Small intestine (tissue), 7 donors: ENCODE data around the gene FRMPD3. TPM values are rescaled to one million over a fixed set of nuclear protein-coding genes. Genes with fewer than 3 reads are reported as not detected.
"Not testable (repeated sequence)": the region's sequence is repeated elsewhere in the genome, so short reads cannot be mapped to it uniquely, and the experiment has no call there.

Experiments
- DNase-seq, 2 donors: peaks; one replicate each; pipeline versions ENCODE4 v3.0.0 to v3.0.0-alpha.2; 2013
- FAIRE-seq: peaks from 2 replicates; lab custom pipeline; 2012; peaks lifted over from hg19 to GRCh38; lab: Jason Lieb, UNC
- H3K27ac ChIP-seq, 3 donors: one replicate each; pipeline ENCODE4 v1.5.1; 2013; ENCODE audit warnings: low read length in 2 of 3, mild to moderate bottlenecking in 2 of 3, control low read depth in 1 of 3, inconsistent platforms in 1 of 3, low read depth in 1 of 3, moderate library complexity in 1 of 3
- H3K27me3 ChIP-seq, 3 donors: one replicate each; pipeline ENCODE4 v1.6.1; 2013; ENCODE audit warnings: low read length in 3 of 3, inconsistent platforms in 1 of 3; ENCODE audit not compliant: control insufficient read depth in 3 of 3, insufficient read depth in 3 of 3
- H3K36me3 ChIP-seq, 3 donors: one replicate each; pipeline ENCODE4 v1.6.1; 2013; ENCODE audit warnings: low read length in 3 of 3, inconsistent platforms in 1 of 3, low read depth in 1 of 3, mild to moderate bottlenecking in 1 of 3, moderate library complexity in 1 of 3; ENCODE audit not compliant: control insufficient read depth in 3 of 3, insufficient read depth in 2 of 3
- H3K4me1 ChIP-seq, 3 donors: one replicate each; pipeline ENCODE4 v1.6.1; 2013; ENCODE audit warnings: low read length in 2 of 3, inconsistent platforms in 1 of 3, low read depth in 1 of 3, mild to moderate bottlenecking in 1 of 3, moderate library complexity in 1 of 3; ENCODE audit not compliant: control insufficient read depth in 3 of 3, insufficient read depth in 2 of 3
- H3K4me3 ChIP-seq, 3 donors: one replicate each; pipeline ENCODE4 v1.5.1; 2013; ENCODE audit warnings: low read length in 3 of 3, control low read depth in 1 of 3, inconsistent platforms in 1 of 3, low read depth in 1 of 3, mild to moderate bottlenecking in 1 of 3, moderate library complexity in 1 of 3
- H3K9me3 ChIP-seq, 2 donors: one replicate each; pipeline ENCODE4 v1.6.1; 2013; ENCODE audit warnings: low read depth in 1 of 2, low read length in 1 of 2; ENCODE audit not compliant: control insufficient read depth in 2 of 2, insufficient read depth in 1 of 2
- WGBS, 3 donors: extraction: QIAGEN DNeasy Blood & Tissue Kit; methylation state at CpG; one replicate each; pipeline ENCODE4 v1.1.7; 2013; 5-methylcytosine and 5-hydroxymethylcytosine counted together
- polyA plus RNA-seq, 4 donors: library from polyadenylated mRNA; stranded (reverse) in 3 of 4; unstranded in 1 of 4; fragments of 200-250 nt in 3 of 4; fragments of 120-200 nt in 1 of 4; gene quantifications; one replicate each; pipeline versions ENCODE4 v1.2.1 to v1.2.3, GENCODE V29; 2013
- donor health status: healthy with polysubstance abuse.
- donor health status: control.
- donor health status: control.
- donor health status: Bipolar disorder and iron deficiency.
- donor health status: healthy.

The FRMPD3 gene
- polyA plus RNA-seq, 4 donors = 0.10 to 0.41 TPM; not detected in 2

DNA sequence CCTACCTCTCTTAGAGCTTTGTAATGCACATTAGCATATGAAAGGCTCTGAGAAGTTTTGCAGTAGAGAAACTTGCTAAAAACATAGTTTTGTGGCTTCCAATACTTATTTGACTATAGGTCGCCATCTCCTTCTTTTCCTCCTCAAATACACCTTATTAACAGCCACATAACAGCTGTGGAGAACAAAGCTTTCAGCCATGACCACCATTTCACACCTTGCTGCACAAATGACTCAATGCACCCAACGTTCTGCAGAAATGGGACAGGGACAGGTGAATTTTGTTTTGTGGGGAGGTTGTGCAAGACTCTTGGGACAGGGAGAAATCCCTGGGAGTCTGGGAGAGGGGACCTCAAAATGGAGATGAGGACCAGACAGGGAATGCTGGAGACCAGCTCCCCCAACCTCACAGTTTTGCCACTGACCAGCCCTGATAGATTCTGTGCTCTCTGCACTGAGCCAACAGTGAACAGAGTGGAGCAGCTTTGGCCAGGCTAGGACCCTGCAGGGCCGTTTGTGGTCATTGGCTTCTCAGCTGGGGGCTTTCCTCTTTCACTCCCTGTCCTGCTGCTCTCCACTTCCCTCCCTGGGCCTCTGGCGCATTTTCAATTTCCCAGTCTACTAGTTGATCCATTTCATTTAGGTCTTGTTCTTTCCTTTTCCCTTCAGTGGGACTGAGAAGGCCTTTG, 16.6 kb downstream of the FRMPD3 start:
- DNase-seq (no peak), FAIRE-seq (no peak)
- Histone ChIP-seq H3K36me3 (no peaks in the 10 kb centered on the region), H3K27me3 (no peaks in the 10 kb centered on the region), H3K4me3 (no peak overlapping the region), H3K4me1 (no peaks in the 10 kb centered on the region), H3K27ac (no peak overlapping the region), H3K9me3 (no peaks in the 10 kb centered on the region)
- 49 to 58% (median 52%) methylated on average over 4 of the region's 4 CpGs for WGBS, 3 donors

DNA sequence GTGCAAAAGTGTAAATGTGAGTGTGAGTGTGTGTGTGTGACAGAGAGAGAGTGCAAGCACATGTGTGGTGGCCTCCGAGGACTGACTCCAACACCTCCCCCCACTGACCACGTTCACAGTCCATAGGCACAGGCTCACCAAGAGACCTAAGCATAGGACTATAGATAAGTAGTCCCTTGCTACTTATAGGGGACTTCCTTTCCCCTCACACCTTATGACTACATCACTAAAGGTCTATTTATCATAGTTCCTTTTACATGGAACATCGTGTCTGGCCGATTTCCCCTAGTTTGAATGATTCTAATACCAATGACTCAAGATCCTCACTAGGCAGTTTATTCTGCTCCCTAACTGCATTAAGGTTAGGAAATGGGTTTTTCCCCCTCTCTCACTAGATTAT, 17.8 kb downstream of the FRMPD3 start:
- no peak overlapping the region for H3K4me3 ChIP-seq
- no peaks in the 10 kb centered on the region for H3K36me3 ChIP-seq
- FAIRE-seq (no peak), DNase-seq (no peak)
- H3K4me1 ChIP-seq = no peaks in the 10 kb centered on the region
- H3K27ac ChIP-seq = no peak overlapping the region
- H3K27me3 ChIP-seq = no peaks in the 10 kb centered on the region
- 60 to 82% (median 68%) methylated on average over 4 of the region's 4 CpGs for WGBS, 3 donors
- no peaks in the 10 kb centered on the region for H3K9me3 ChIP-seq

DNA sequence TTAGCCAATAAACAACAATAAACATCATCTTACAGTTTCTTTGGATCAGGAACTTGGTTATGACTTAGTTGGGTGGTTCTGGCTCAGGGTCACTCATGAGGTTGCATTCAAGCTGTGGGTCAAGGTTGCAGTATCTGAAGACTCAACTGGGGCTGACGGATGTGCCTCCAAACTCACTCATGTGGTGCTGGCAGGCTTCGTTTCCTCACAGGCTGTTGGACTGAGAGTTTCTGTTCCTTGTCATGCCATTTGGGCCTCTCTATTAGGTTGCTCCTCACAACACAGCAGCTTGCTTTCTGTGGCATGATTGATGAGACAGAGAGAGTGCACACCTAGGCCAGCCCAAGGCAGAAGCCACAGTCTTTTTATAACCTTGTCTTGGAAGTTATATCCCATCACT, 20.7 kb downstream of the FRMPD3 start:
- H3K4me1 ChIP-seq = no peaks in the 10 kb centered on the region

DNA sequence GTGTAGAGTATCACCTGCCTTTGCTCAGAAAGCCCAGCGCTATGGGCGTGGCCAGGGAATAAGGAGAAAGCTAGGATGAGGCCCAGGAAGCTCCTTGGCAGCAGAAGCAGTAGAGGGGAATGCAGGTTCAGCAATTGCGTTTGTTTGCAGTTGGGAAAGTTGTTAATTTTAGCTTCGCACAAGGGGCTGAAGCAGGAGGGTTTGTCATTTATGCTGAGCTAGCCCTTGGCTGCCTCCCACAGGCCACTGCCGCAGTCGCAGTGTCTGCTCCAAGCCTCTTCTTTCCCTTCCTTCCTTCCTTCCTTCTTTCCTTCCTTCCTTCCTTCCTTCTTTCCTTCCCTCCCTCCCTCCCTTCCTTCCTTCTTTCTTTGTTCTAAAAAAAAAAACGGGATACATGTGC, 21.5 kb downstream of the FRMPD3 start:
- no peak overlapping the region for H3K27ac ChIP-seq
- H3K4me1 ChIP-seq = no peaks in the 10 kb centered on the region
- no peaks in the 10 kb centered on the region for H3K9me3 ChIP-seq
- WGBS, 3 donors = 39 to 44% (median 43%) methylated on average over 7 of the region's 7 CpGs
- DNase-seq = no peak
- FAIRE-seq = no peak
- H3K36me3 ChIP-seq = no peaks in the 10 kb centered on the region
- no peak overlapping the region for H3K4me3 ChIP-seq
- H3K27me3 ChIP-seq = no peaks in the 10 kb centered on the region

More for the DNA sequence above, 20.7 kb downstream of the FRMPD3 start:
- Histone ChIP-seq H3K36me3 (no peaks in the 10 kb centered on the region), H3K9me3 (no peaks in the 10 kb centered on the region), H3K27me3 (no peaks in the 10 kb centered on the region), H3K27ac (no peak overlapping the region), H3K4me3 (no peak overlapping the region)
- DNase-seq = no peak
- 69 to 86% (median 80%) methylated on average over 2 of the region's 2 CpGs for WGBS, 3 donors
- no peak for FAIRE-seq

DNA sequence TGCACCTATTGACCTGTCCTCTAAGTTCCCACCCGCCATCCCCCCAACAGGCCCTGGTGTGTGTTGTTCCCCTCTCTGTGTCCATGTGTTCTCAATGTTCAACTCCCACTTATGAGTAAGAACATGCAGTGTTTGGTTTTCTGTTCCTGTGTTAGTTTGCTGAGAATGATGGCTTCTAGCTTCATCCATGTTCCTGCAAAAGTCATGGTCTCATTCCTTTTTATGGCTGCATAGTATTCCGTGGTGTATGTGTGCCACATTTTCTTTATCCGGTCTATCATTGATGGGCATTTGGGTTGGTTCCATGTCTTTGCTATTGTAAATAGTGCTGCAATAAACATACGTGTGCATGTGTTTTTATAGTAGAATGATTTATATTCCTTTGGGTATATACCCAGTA, 22.0 kb downstream of the FRMPD3 start:
- not testable (repeated sequence) for H3K9me3 ChIP-seq, FAIRE-seq, DNase-seq, H3K4me3 ChIP-seq, H3K27ac ChIP-seq, H3K27me3 ChIP-seq, H3K4me1 ChIP-seq, H3K36me3 ChIP-seq
- WGBS, 3 donors = 77 to 93% (median 77%) methylated on average over 4 of the region's 4 CpGs

DNA sequence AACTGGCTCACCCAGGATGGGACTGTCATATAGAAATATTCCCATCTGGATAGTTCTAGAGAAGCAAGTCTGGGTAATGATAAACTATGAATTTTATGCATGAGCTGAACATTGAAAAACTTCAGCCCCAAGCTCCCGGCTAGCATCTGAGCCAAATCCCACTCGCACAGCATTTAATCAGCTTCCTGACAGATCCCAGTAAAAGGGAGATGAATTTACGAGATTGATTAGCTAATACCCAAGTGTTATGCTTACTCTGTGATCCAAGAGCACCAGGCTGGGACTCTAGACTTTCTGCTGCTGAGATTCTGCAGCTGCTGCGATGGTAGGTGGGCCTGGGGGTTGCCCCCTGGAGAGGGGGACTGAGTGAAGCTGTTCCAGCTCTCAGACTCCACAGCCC, 28.0 kb downstream of the FRMPD3 start:
- Histone ChIP-seq H3K4me1 (no peaks in the 10 kb centered on the region), H3K4me3 (no peak overlapping the region), H3K36me3 (no peaks in the 10 kb centered on the region), H3K9me3 (no peaks in the 10 kb centered on the region), H3K27ac (no peak overlapping the region), H3K27me3 (no peaks in the 10 kb centered on the region)
- FAIRE-seq = no peak
- 39 to 71% (median 49%) methylated on average over 4 of the region's 4 CpGs for WGBS, 3 donors
- no peak for DNase-seq

DNA sequence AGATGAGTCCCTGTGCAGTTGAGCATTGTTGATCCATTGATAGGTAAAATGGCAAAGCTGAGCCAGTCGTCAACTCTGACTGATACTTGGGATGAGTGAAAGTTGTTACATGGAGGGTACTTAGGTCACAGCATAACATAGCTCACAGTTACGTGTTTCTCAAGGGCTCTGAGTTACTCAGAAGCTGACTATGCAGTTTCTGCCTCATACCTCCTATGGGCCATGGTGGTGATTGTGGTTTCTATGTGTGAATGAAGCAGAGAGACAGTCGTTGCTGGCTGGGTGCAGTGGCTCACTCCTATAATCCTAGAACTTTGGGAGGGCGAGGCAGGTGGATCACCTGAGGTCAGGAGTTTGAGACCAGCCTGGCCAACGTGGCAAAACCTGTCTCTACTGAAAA, 30.8 kb downstream of the FRMPD3 start:
- H3K36me3 ChIP-seq = no peaks in the 10 kb centered on the region
- no peaks in the 10 kb centered on the region for H3K4me1 ChIP-seq
- DNase-seq = no peak
- no peaks in the 10 kb centered on the region for H3K27me3 ChIP-seq
- FAIRE-seq = no peak
- H3K27ac ChIP-seq = no peak overlapping the region
- WGBS, 3 donors = 51 to 78% (median 58%) methylated on average over 5 of the region's 5 CpGs
- H3K4me3 ChIP-seq = no peak overlapping the region
- no peaks in the 10 kb centered on the region for H3K9me3 ChIP-seq

DNA sequence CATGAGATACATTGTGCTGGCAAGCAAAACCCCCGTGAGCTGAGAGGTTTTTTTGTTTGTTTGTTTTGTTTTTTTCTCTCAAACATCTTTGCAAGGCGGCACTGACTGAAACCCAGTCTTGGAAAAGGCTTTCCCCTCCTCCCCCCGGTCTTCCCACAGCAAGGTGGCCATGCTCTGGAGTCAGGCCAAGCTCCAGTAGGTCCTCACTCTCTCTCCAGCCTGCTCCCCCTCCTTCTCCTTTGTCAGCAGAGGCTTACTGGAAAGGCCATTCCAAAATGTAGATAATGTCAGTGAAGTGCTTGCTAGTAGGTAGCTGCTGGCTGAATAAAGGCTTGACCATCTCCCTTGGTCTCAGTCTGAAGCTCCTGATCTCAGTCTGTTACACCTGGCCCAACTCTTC, 32.6 kb downstream of the FRMPD3 start:
- Histone ChIP-seq H3K27me3 (no peaks in the 10 kb centered on the region), H3K9me3 (no peaks in the 10 kb centered on the region), H3K36me3 (no peaks in the 10 kb centered on the region), H3K4me1 (no peaks in the 10 kb centered on the region), H3K4me3 (no peak overlapping the region), H3K27ac (no peak overlapping the region)
- FAIRE-seq (no peak), DNase-seq (no peak)
- WGBS, 3 donors = 41 to 62% (median 52%) methylated on average over 3 of the region's 3 CpGs
